Mucosa of gallbladder (tissue), 1 donor: ENCODE data around the gene KCNG2. TPM values are rescaled to one million over a fixed set of nuclear protein-coding genes. Genes with fewer than 3 reads are reported as not detected.

Source experiments
- DNase-seq: peaks from one replicate; pipeline ENCODE4 v3.0.0-alpha.2; 2020; ENCODE audit warnings: low spot score
- total RNA-seq: library from RNA; stranded (reverse); gene quantifications from one replicate; pipeline ENCODE4 v1.2.1, GENCODE V29; 2021
- donor health status: DM: no; HTN: no; CAD: no.

The KCNG2 gene
- total RNA-seq, 1 donor from 2014 or later, result not detected

GRCh38 chr18:79906706-79907105 is 109.0 kb downstream of the KCNG2 start:
- DNase-seq, result no peak

- no peak for DNase-seq
These were observed 113.0 kb downstream of the KCNG2 start for GRCh38 chr18:79910563-79911343.

GRCh38 chr18:79911344-79912270 is 113.9 kb downstream of the KCNG2 start:
- peak; percentile 9 for DNase-seq

GRCh38 chr18:79912409-79912991 is 114.8 kb downstream of the KCNG2 start:
- peak; percentile 18 for DNase-seq

- peak; percentile 6 for DNase-seq
These were observed 115.5 kb downstream of the KCNG2 start for GRCh38 chr18:79912994-79913831.

GRCh38 chr18:79914614-79915160 is 116.9 kb downstream of the KCNG2 start:
- DNase-seq, result peak; percentile 9

- DNase-seq, result peak; percentile 6
These were observed 117.7 kb downstream of the KCNG2 start for GRCh38 chr18:79915161-79916127.

GRCh38 chr18:79916128-79916494 is 118.4 kb downstream of the KCNG2 start:
- DNase-seq, result no peak

GRCh38 chr18:79916546-79917168 is 118.9 kb downstream of the KCNG2 start:
- DNase-seq, result peak; percentile 8

GRCh38 chr18:79917169-79917852 is 119.6 kb downstream of the KCNG2 start:
- peak; percentile 7 for DNase-seq

GRCh38 chr18:79917853-79918614 is 120.3 kb downstream of the KCNG2 start:
- DNase-seq, result peak; percentile 8

- peak; percentile 6 for DNase-seq
These were observed 120.9 kb downstream of the KCNG2 start for GRCh38 chr18:79918615-79919011.

GRCh38 chr18:79919089-79919488 is 121.4 kb downstream of the KCNG2 start:
- peak; percentile 9 for DNase-seq

- DNase-seq, result no peak
These were observed 124.5 kb downstream of the KCNG2 start for GRCh38 chr18:79921984-79922965.

GRCh38 chr18:79922971-79923411 is 125.3 kb downstream of the KCNG2 start:
- DNase-seq, result no peak

- DNase-seq, result no peak
These were observed 126.3 kb downstream of the KCNG2 start for GRCh38 chr18:79923896-79924585.
